Measurements from ENCODE around the gene CLEC11A. TPM values are rescaled to one million over a fixed set of nuclear protein-coding genes. Genes with fewer than 3 reads are reported as not detected.

CLEC11A gene
- total and polyA plus RNA-seq, 2 donors from 2014 or later: 9.6 to 24.5 TPM

DNA sequence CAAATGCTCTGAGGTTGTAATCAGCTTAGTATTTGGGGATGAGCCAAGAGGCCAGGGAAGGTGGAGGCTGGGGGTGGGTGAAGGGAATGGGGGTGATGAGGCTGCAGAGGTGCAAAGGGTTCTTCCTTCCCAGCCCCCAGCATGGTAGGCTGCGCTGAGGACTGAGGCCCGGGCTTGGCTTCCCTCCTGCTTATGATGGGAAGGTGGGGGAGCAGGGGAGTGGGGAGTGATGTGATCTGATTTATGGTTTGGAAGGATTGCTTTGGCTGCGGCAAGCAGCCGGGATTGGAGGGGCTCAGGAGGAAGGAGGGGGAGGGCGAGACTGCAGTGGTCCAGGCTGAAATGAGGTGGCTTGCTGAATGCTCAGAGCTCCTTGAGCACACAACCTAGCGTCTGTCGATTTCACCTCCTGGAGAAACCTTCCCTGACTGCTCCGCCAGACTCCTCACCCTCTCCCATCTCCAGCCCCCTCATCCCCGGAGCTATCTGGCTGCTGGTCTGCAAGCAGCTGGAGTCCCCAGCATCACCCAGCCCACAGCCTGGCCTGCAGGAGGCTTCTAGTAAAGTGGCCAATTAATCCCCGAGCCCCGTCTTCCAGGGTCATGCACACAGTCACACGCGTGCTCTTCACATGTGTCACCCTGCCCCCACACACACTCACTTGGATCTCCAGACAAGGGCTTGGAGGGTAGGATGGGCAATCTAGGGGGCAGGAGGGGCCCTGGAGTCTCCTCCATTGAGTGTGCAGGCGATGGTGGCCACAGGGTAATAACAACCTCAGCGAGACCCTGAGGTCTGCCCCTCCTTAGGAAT is 757 bp upstream of the CLEC11A start:
- Histone ChIP-seq H3K4me3 (ENCODE audit: low read length in 3 of 3) (peak overlapping the region in 2 of 3 donors; percentile 26 to 68), H3K27me3 (ENCODE audit: control insufficient read depth, insufficient read depth, low read length) (no peaks in the 10 kb centered on the region), H3K9ac (ENCODE audit: low read length in 3 of 3) (no peak overlapping the region), H3K27ac (ENCODE audit: low read depth in 2 of 2, low read length in 2 of 2) (peak overlapping the region in 1 of 2 donors; percentile 7), H3K36me3 (ENCODE audit: control insufficient read depth in 2 of 3, insufficient read depth in 3 of 3, low read length in 3 of 3) (no peaks in the 10 kb centered on the region), H3K9me3 (ENCODE audit: control insufficient read depth in 2 of 3, insufficient read depth in 1 of 3, low read length in 3 of 3) (no peaks in the 10 kb centered on the region), H3K4me1 (ENCODE audit: control insufficient read depth in 2 of 3, insufficient read depth in 2 of 3, low read depth in 1 of 3, low read length in 3 of 3) (peaks cover 0 to 8% (median 0%) of the 10 kb centered on the region in 3 donors)
- FAIRE-seq (no peak), DNase-seq (peak in 4 of 5 donors; percentile 73 to 84 (median 77))
- intact Hi-C loops (cut with DNase I): no loop called here
- no peak for TF ChIP-seq CTCF (IDR thresholded peaks at IDR 0.05; ENCODE audit: borderline replicate concordance, extremely low read depth, insufficient read depth)

DNA sequence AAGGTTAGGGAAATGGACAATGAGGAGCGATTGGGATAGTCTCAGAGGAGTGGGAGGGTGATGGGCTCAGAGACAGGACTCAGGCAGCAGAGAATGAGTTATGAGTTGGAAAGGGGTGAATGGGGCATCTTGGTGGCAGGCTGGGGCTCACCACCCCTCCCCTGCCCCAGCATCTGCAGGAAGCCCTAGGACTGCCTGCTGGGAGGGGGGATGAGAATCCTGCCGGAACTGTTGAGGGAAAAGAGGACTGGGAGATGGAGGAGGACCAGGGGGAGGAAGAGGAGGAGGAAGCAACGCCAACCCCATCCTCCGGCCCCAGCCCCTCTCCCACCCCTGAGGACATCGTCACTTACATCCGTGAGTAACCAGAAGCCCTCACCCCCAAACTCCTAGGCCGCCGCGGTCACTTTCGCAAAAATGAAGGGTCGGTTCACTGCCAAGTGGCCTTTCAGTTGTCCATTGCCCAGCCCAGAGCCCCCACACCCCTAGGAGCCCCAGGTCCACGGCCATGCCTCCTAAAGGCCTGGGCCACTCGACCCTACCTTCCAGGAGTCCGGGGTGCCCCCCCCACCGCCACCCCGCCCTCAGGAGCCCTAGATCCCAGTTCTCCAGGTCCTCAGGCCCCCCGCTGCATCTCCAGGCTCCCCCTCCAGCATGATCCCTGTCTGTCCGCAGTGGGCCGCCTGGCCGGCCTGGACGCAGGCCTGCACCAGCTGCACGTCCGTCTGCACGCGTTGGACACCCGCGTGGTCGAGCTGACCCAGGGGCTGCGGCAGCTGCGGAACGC is 764 bp downstream of the CLEC11A start:
- DNase-seq (no peak), FAIRE-seq (no peak)
- peak overlapping the region; percentile 11 to 47 for H3K27ac ChIP-seq (ENCODE audit: low read depth in 2 of 2, low read length in 2 of 2)
- peak overlapping the region; percentile 65 to 73 (median 68) for H3K4me3 ChIP-seq (ENCODE audit: low read length in 3 of 3)
- no peaks in the 10 kb centered on the region for H3K36me3 ChIP-seq (ENCODE audit: control insufficient read depth in 2 of 3, insufficient read depth in 3 of 3, low read length in 3 of 3)
- H3K27me3 ChIP-seq (ENCODE audit: control insufficient read depth, insufficient read depth, low read length): no peaks in the 10 kb centered on the region
- no peak for TF ChIP-seq CTCF (IDR thresholded peaks at IDR 0.05; ENCODE audit: borderline replicate concordance, extremely low read depth, insufficient read depth)
- no peaks in the 10 kb centered on the region for H3K9me3 ChIP-seq (ENCODE audit: control insufficient read depth in 2 of 3, insufficient read depth in 1 of 3, low read length in 3 of 3)
- H3K9ac ChIP-seq (ENCODE audit: low read length in 3 of 3): peak overlapping the region in 2 of 3 donors; percentile 34 to 36
- intact Hi-C loops (cut with DNase I): no loop called here
- peaks cover 0 to 15% (median 0%) of the 10 kb centered on the region in 3 donors for H3K4me1 ChIP-seq (ENCODE audit: control insufficient read depth in 2 of 3, insufficient read depth in 2 of 3, low read depth in 1 of 3, low read length in 3 of 3)

DNA sequence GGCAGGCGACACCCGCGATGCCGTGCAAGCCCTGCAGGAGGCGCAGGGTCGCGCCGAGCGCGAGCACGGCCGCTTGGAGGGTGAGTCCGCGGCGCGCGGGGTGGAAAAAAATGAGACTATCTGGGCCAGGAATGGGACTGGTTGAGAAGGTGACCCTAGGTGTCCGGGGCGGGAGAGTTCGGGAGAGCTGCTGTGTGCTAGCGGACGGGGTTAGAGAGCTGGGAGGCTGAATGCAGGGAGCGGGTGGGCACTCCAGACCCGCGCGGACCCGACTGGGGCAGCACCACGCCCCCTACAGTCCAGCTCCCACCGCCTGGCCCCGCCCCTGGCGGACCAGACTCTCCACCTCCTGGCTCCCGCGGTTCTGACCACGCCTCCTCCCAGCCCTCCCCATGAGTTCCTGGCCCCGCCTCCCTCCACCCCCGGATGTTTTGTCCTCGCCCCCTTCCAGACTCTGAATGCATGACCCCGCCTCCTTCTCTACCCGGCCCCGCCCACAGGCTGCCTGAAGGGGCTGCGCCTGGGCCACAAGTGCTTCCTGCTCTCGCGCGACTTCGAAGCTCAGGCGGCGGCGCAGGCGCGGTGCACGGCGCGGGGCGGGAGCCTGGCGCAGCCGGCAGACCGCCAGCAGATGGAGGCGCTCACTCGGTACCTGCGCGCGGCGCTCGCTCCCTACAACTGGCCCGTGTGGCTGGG is 1.5 kb downstream of the CLEC11A start:
- intact Hi-C loops (cut with DNase I): no loop called here
- no peak for FAIRE-seq
- TF ChIP-seq CTCF (IDR thresholded peaks at IDR 0.05; ENCODE audit: borderline replicate concordance, extremely low read depth, insufficient read depth): peak; percentile 64
- peaks cover 0 to 15% (median 0%) of the 10 kb centered on the region in 3 donors for H3K4me1 ChIP-seq (ENCODE audit: control insufficient read depth in 2 of 3, insufficient read depth in 2 of 3, low read depth in 1 of 3, low read length in 3 of 3)
- H3K27ac ChIP-seq (ENCODE audit: low read depth in 2 of 2, low read length in 2 of 2): peak overlapping the region; percentile 47 to 76
- H3K36me3 ChIP-seq (ENCODE audit: control insufficient read depth in 2 of 3, insufficient read depth in 3 of 3, low read length in 3 of 3): no peaks in the 10 kb centered on the region
- DNase-seq: peak; percentile 100
- no peaks in the 10 kb centered on the region for H3K27me3 ChIP-seq (ENCODE audit: control insufficient read depth, insufficient read depth, low read length)
- no peaks in the 10 kb centered on the region for H3K9me3 ChIP-seq (ENCODE audit: control insufficient read depth in 2 of 3, insufficient read depth in 1 of 3, low read length in 3 of 3)
- peak overlapping the region; percentile 65 to 73 (median 71) for H3K4me3 ChIP-seq (ENCODE audit: low read length in 3 of 3)
- peak overlapping the region; percentile 42 to 77 (median 64) for H3K9ac ChIP-seq (ENCODE audit: low read length in 3 of 3)
